GM23338 (cell line): ENCODE data around the gene THTPA.

ENCODE experiments used
- CREB1 ChIP-seq: fragments of 250-450 bp; sonication (Bioruptor Pico); IDR thresholded peaks from 2 replicates; pipeline ENCODE4 v1.5.0; 2020; ENCODE audit warnings: low read depth, mild to moderate bottlenecking, moderate library complexity
- EZH2 ChIP-seq: fragments of 200-600 bp; sonication (generic); IDR thresholded peaks from one replicate; pipeline ENCODE4 v1.8.0; 2017; ENCODE audit warnings: antibody characterized with exemption, mild to moderate bottlenecking, low read depth; ENCODE audit not compliant: unreplicated experiment
- EZH2phosphoT487 ChIP-seq: fragments of 200-600 bp; sonication (generic); IDR thresholded peaks from one replicate; pipeline ENCODE4 v1.8.1; 2018; ENCODE audit warnings: antibody characterized with exemption; ENCODE audit not compliant: unreplicated experiment
- JUNB ChIP-seq: IDR thresholded peaks from one replicate; pipeline ENCODE4 v1.6.1; 2016; ENCODE audit warnings: antibody characterized with exemption; ENCODE audit not compliant: unreplicated experiment
- NANOG ChIP-seq: IDR thresholded peaks from 2 replicates; pipeline ENCODE4 v1.6.1; 2016; ENCODE audit warnings: antibody characterized with exemption, borderline replicate concordance
- POLR2AphosphoS5 ChIP-seq: IDR thresholded peaks from 2 replicates; pipeline ENCODE4 v1.6.1; 2016; ENCODE audit warnings: antibody characterized with exemption, low read depth
- REST ChIP-seq: IDR thresholded peaks from one replicate; pipeline ENCODE4 v1.6.1; 2018; ENCODE audit warnings: antibody characterized with exemption; ENCODE audit not compliant: unreplicated experiment
- STAT1 ChIP-seq: IDR thresholded peaks from one replicate; pipeline ENCODE4 v1.6.1; 2016; ENCODE audit warnings: antibody characterized with exemption; ENCODE audit not compliant: unreplicated experiment
- TF ChIP-seq, protein P1 (sequence below), 2 experiments: fragments of 200-600 bp in 1 of 2; sonication (generic) in 1 of 2; conservative IDR thresholded peaks; 2 replicates each; pipeline versions ENCODE4 v1.5.1 to v1.6.1; 2016 to 2017; ENCODE audit warnings: antibody characterized with exemption in 2 of 2, low read depth in 2 of 2, mild to moderate bottlenecking in 2 of 2, moderate library complexity in 1 of 2
- TF ChIP-seq, protein P2 (sequence below): IDR thresholded peaks from 2 replicates; pipeline ENCODE4 v1.6.1; 2016; ENCODE audit warnings: antibody characterized with exemption

GRCh38 chr14:23580152-23580926 is 24.3 kb downstream of the THTPA start:
- TF ChIP-seq, protein P1, sequence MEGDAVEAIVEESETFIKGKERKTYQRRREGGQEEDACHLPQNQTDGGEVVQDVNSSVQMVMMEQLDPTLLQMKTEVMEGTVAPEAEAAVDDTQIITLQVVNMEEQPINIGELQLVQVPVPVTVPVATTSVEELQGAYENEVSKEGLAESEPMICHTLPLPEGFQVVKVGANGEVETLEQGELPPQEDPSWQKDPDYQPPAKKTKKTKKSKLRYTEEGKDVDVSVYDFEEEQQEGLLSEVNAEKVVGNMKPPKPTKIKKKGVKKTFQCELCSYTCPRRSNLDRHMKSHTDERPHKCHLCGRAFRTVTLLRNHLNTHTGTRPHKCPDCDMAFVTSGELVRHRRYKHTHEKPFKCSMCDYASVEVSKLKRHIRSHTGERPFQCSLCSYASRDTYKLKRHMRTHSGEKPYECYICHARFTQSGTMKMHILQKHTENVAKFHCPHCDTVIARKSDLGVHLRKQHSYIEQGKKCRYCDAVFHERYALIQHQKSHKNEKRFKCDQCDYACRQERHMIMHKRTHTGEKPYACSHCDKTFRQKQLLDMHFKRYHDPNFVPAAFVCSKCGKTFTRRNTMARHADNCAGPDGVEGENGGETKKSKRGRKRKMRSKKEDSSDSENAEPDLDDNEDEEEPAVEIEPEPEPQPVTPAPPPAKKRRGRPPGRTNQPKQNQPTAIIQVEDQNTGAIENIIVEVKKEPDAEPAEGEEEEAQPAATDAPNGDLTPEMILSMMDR (conservative IDR thresholded peaks at IDR 0.05; ENCODE audit: low read depth in 2 of 2) = no peak
- no peak for TF ChIP-seq CREB1
- TF ChIP-seq EZH2phosphoT487 = no peak
- no peak for TF ChIP-seq POLR2AphosphoS5
- TF ChIP-seq REST = no peak
- TF ChIP-seq EZH2 = no peak
- TF ChIP-seq, protein P2, sequence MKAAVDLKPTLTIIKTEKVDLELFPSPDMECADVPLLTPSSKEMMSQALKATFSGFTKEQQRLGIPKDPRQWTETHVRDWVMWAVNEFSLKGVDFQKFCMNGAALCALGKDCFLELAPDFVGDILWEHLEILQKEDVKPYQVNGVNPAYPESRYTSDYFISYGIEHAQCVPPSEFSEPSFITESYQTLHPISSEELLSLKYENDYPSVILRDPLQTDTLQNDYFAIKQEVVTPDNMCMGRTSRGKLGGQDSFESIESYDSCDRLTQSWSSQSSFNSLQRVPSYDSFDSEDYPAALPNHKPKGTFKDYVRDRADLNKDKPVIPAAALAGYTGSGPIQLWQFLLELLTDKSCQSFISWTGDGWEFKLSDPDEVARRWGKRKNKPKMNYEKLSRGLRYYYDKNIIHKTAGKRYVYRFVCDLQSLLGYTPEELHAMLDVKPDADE = no peak
- no peak for TF ChIP-seq JUNB
- TF ChIP-seq NANOG = no peak
- TF ChIP-seq STAT1 = no peak
